B cell (primary cell): ENCODE data around the gene PHF21A. TPM values are rescaled to one million over a fixed set of nuclear protein-coding genes. Genes with fewer than 3 reads are reported as not detected.

ENCODE experiments used
- ATAC-seq: fragments of 200-7000 bp; cut with Tn5 transposase; one replicate; pipeline ENCODE4 v1.10.0; 2021; ENCODE audit warnings: low read depth, mild to moderate bottlenecking, moderate number of reproducible peaks, moderate library complexity
- CTCF ChIA-PET: fragments of 350-600 bp; sonication (Branson Sonifier 250); formaldehyde crosslinking; loops from one replicate; lab custom pipeline; 2021; ENCODE audit warnings: antibody characterized with exemption, inconsistent platforms; lab: Charles Lee
- POLR2A ChIA-PET: fragments of 350-600 bp; sonication (Branson Sonifier 250); formaldehyde crosslinking; loops from one replicate; lab custom pipeline; 2021; ENCODE audit warnings: antibody characterized with exemption; lab: Charles Lee
- DNase-seq: peaks from one replicate; pipeline ENCODE4 v3.0.0; 2013
- H2AFZ ChIP-seq: 2 replicates; pipeline ENCODE4 v1.6.1; 2012; ENCODE audit warnings: mild to moderate bottlenecking, low read depth, low read length; ENCODE audit not compliant: insufficient read depth, poor library complexity, severe bottlenecking
- H3K27ac ChIP-seq, 2 donors: 1 replicate in 1 of 2; 2 replicates in 1 of 2; pipeline ENCODE4 v1.5.1; 2012 to 2013; ENCODE audit warnings: low read length in 2 of 2, mild to moderate bottlenecking in 2 of 2, moderate library complexity in 1 of 2
- H3K27me3 ChIP-seq, 4 experiments: fragments of 200-600 bp in 1 of 4; sonication (generic) in 1 of 4; replicated peaks in 1 of 4; 1 replicate in 2 of 4; 2 replicates in 2 of 4; pipeline versions ENCODE4 v1.6.1 to v1.7.0; 2013 to 2016; ENCODE audit warnings: low read length in 3 of 4, mild to moderate bottlenecking in 2 of 4, mixed read lengths in 1 of 4, moderate library complexity in 1 of 4; ENCODE audit not compliant: insufficient read depth in 4 of 4, control insufficient read depth in 3 of 4; ENCODE audit errors: control extremely low read depth in 1 of 4
- H3K36me3 ChIP-seq, 2 experiments: replicated peaks in 1 of 2; 1 replicate in 1 of 2; 2 replicates in 1 of 2; pipeline versions ENCODE4 v1.6.1 to v1.7.1; 2013; ENCODE audit warnings: low read length in 1 of 2; ENCODE audit not compliant: insufficient read depth in 2 of 2, control insufficient read depth in 1 of 2; ENCODE audit errors: control extremely low read depth in 1 of 2, extremely low read depth in 1 of 2
- H3K4me1 ChIP-seq, 2 donors: fragments of 200-600 bp in 1 of 2; sonication (generic) in 1 of 2; 1 replicate in 1 of 2; 2 replicates in 1 of 2; pipeline versions ENCODE4 v1.5.1 to v1.6.1; 2013 to 2017; ENCODE audit warnings: low read length in 2 of 2; ENCODE audit not compliant: control insufficient read depth in 2 of 2, insufficient read depth in 2 of 2
- H3K4me2 ChIP-seq: replicated peaks from 2 replicates; pipeline ENCODE3; 2012; ENCODE audit warnings: mild to moderate bottlenecking, low read depth, low read length; ENCODE audit not compliant: poor library complexity, severe bottlenecking
- H3K4me3 ChIP-seq, 5 experiments: fragments of 200-600 bp in 1 of 5; sonication (generic) in 1 of 5; 1 replicate in 3 of 5; 2 replicates in 2 of 5; pipeline versions ENCODE4 v1.5.1 to v1.7.0; 2011 to 2016; ENCODE audit warnings: low read length in 4 of 5, mild to moderate bottlenecking in 4 of 5, low read depth in 2 of 5, control low read depth in 1 of 5, moderate library complexity in 1 of 5; ENCODE audit not compliant: insufficient read depth in 1 of 5; ENCODE audit errors: control extremely low read depth in 1 of 5, extremely low read depth in 1 of 5
- H3K79me2 ChIP-seq: fragments of 200-600 bp; sonication (generic); one replicate; pipeline ENCODE4 v1.6.0; 2016; ENCODE audit warnings: low read length; ENCODE audit not compliant: control insufficient read depth, insufficient read depth
- H3K9ac ChIP-seq: fragments of 200-600 bp; sonication (generic); 2 replicates; pipeline ENCODE4 v1.6.1; 2017; ENCODE audit warnings: mild to moderate bottlenecking, low read length, moderate library complexity
- H3K9me3 ChIP-seq, 3 donors: one replicate each; pipeline versions ENCODE4 v1.6.1 to v1.7.1; 2013; ENCODE audit warnings: low read length in 2 of 3; ENCODE audit not compliant: control insufficient read depth in 2 of 3, insufficient read depth in 1 of 3; ENCODE audit errors: control extremely low read depth in 1 of 3
- H4K20me1 ChIP-seq: 2 replicates; pipeline ENCODE4 v1.6.0; 2012; ENCODE audit warnings: mild to moderate bottlenecking, low read length; ENCODE audit not compliant: insufficient read depth, control insufficient read depth, poor library complexity, severe bottlenecking
- H3K27ac Mint-ChIP-seq: one replicate; pipeline ENCODE4 v1.8.0; 2021; ENCODE audit warnings: mixed read lengths
- H3K27me3 Mint-ChIP-seq: one replicate; pipeline ENCODE4 v1.8.0; 2021; ENCODE audit warnings: mixed read lengths
- H3K4me1 Mint-ChIP-seq: one replicate; pipeline ENCODE4 v1.8.0; 2021; ENCODE audit warnings: mixed read lengths
- H3K4me3 Mint-ChIP-seq: one replicate; pipeline ENCODE4 v1.8.0; 2021; ENCODE audit warnings: mixed read lengths
- H3K9me3 Mint-ChIP-seq: one replicate; pipeline ENCODE4 v1.8.0; 2022; ENCODE audit warnings: mixed read lengths; ENCODE audit not compliant: insufficient read depth
- CTCF ChIP-seq: fragments of 200-600 bp; IDR thresholded peaks from one replicate; pipeline ENCODE4 v1.8.0; 2022; ENCODE audit warnings: antibody characterized with exemption, mild to moderate bottlenecking
- EZH2 ChIP-seq: IDR thresholded peaks from 2 replicates; pipeline ENCODE4 v1.6.1; 2012; ENCODE audit warnings: borderline replicate concordance, low read depth, mild to moderate bottlenecking, moderate library complexity, low read length; ENCODE audit not compliant: insufficient read depth, poor library complexity, severe bottlenecking
- WGBS: methylation state at CpG from one replicate; pipeline ENCODE4 v1.1.5; 2013; ENCODE audit warnings: missing lambda C conversion rate; ENCODE audit not compliant: insufficient coverage; 5-methylcytosine and 5-hydroxymethylcytosine counted together
- intact Hi-C: fragments of 100-400 bp; cut with micrococcal nuclease; formaldehyde crosslinking; loops from one replicate; pipeline ENCODE4 v1.10.0; 2022
- polyA plus RNA-seq: library from polyadenylated mRNA; depleted of rRNA; stranded (reverse); fragments of >200 nt; gene quantifications from 2 replicates; pipeline ENCODE4 v1.2.3, GENCODE V29; 2012
- total RNA-seq, 2 donors: library from RNA; stranded (reverse); fragments of 120-200 nt in 1 of 2; gene quantifications; 1 replicate in 1 of 2; 2 replicates in 1 of 2; pipeline versions ENCODE4 v1.2.3 to v1.2.4, GENCODE V29; 2013 to 2022

Gene PHF21A
- total and polyA plus RNA-seq, 2 donors (not counting 1 experiment from before 2014, with no cell fraction given) = 41.9 to 103 TPM

DNA sequence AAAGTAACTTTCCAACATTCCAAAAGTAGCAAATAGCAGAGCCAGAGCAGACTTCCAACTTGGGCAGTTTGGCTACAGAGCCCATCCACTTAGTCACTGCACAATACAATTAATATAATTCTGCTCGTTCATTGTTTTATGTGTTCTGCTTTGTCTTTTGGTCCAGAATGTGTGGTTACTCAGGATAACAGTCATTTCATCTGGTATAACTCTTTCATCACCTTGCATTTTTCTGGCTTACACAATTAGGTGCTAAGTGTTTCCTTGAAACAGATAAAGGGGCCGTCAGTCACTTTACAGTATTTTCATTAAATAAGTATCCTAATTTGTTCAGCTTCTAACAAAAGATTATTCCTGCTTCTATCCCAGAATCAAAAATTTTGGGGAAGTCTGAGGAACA lies 111.6 kb downstream of the PHF21A start:
- Histone ChIP-seq H3K36me3 (peaks cover 0 to 2% of the 10 kb centered on the region in 2 experiments), H3K9me3 (peaks cover 0 to 1% (median 0%) of the 10 kb centered on the region in 3 donors), H3K4me2 (no peak overlapping the region), H2AFZ (no peak overlapping the region), H3K27ac (no peak overlapping the region), H3K4me3 (no peak overlapping the region), H3K9ac (no peak overlapping the region), H3K27me3 (no peaks in the 10 kb centered on the region), H3K79me2 (peaks cover 10% of the 10 kb centered on the region), H4K20me1 (peaks cover 7% of the 10 kb centered on the region), H3K4me1 (no peaks in the 10 kb centered on the region)
- TF ChIP-seq CTCF = no peak
- TF ChIP-seq EZH2 = no peak
- DNase-seq (no peak), ATAC-seq (no peak)
- Mint-ChIP-seq H3K27me3 (no peaks in the 10 kb centered on the region), H3K4me3 (no peak overlapping the region), H3K27ac (no peak overlapping the region), H3K4me1 (peaks cover 1% of the 10 kb centered on the region), H3K9me3 (no peaks in the 10 kb centered on the region)
- WGBS = no CpG with 5 or more reads among the region's 2 CpGs
- POLR2A ChIA-PET = no interaction called here
- intact Hi-C loops = loop anchor here (5.0 kb wide), 1 partner anchor 77 kb away; no protein-coding TSS in a partner anchor
- CTCF ChIA-PET = interaction anchor here (5.4 to 5.5 kb wide), 2 partner anchors 136 to 238 kb away, joined by 76 to 87 read pairs; no protein-coding TSS in a partner anchor

- DNase-seq (peak; percentile 79), ATAC-seq (peak; percentile 82)
- no CpG with 5 or more reads among the region's 5 CpGs for WGBS
- ChIA-PET CTCF (interaction anchor here (0.5 to 5.5 kb wide), 53 partner anchors 10 to 241 kb away, joined by 3 to 87 read pairs (median 4); partner anchors contain the start of gene PEX16), POLR2A (no interaction called here)
- no peak overlapping the region for H3K9ac ChIP-seq
- H2AFZ ChIP-seq = no peak overlapping the region
- no peak overlapping the region for H3K4me2 ChIP-seq
- intact Hi-C loops = loop anchor here (1.0 to 5.0 kb wide), 4 partner anchors 41 to 163 kb away; partner anchors contain the start of gene CRY2
- no peak overlapping the region for H3K4me3 ChIP-seq
- H3K79me2 ChIP-seq = peaks cover 24% of the 10 kb centered on the region
- H3K4me1 Mint-ChIP-seq = peaks cover 1% of the 10 kb centered on the region
- H3K9me3 ChIP-seq = no peaks in the 10 kb centered on the region
- H3K4me1 ChIP-seq = no peaks in the 10 kb centered on the region
- peaks cover 7% of the 10 kb centered on the region for H4K20me1 ChIP-seq
- no peak overlapping the region for H3K27ac ChIP-seq
- H3K9me3 Mint-ChIP-seq = no peaks in the 10 kb centered on the region
- no peak overlapping the region for H3K4me3 Mint-ChIP-seq
- peak; percentile 84 for TF ChIP-seq CTCF
- no peak for TF ChIP-seq EZH2
- H3K27me3 Mint-ChIP-seq = no peaks in the 10 kb centered on the region
- H3K27ac Mint-ChIP-seq = no peak overlapping the region
- H3K36me3 ChIP-seq = no peaks in the 10 kb centered on the region
- no peaks in the 10 kb centered on the region for H3K27me3 ChIP-seq
These were observed 114.7 kb downstream of the PHF21A start for GRCh38 chr11:46006418-46007070.
